Heart right ventricle (tissue), 16 donors: Measurements from ENCODE around the gene ATXN2. TPM values are rescaled to one million over a fixed set of nuclear protein-coding genes. Genes with fewer than 3 reads are reported as not detected.
A peak's percentile ranks its signal among the peaks of the same experiment; 100 is the strongest.
"Not testable (repeated sequence)": the region's sequence is repeated elsewhere in the genome, so short reads cannot be mapped to it uniquely, and the experiment has no call there.

Source experiments
- ATAC-seq, 8 donors: fragments of 200-7000 bp; cut with Tn5 transposase; one replicate each; pipeline ENCODE4 v1.9.1; 2020; ENCODE audit warnings: mild to moderate bottlenecking in 8 of 8, moderate library complexity in 8 of 8, moderate number of reproducible peaks in 1 of 8
- DNase-seq, 2 donors: peaks; one replicate each; pipeline ENCODE4 v3.0.0-alpha.2; 2020
- H3K27ac ChIP-seq, 10 donors: fragments of 200-600 bp; sonication (generic) in 2 of 10; one replicate each; pipeline versions ENCODE4 v1.5.0 to v1.8.0; 2020 to 2022; ENCODE audit warnings: mild to moderate bottlenecking in 3 of 10
- H3K27me3 ChIP-seq, 7 donors: fragments of 200-600 bp; one replicate each; pipeline ENCODE4 v1.8.0; 2021 to 2022; ENCODE audit warnings: mild to moderate bottlenecking in 2 of 7
- H3K36me3 ChIP-seq, 9 donors: fragments of 200-600 bp; sonication (generic) in 1 of 9; one replicate each; pipeline versions ENCODE4 v1.5.0 to v1.8.0; 2020 to 2022; ENCODE audit warnings: mild to moderate bottlenecking in 2 of 9
- H3K4me1 ChIP-seq, 9 donors: fragments of 200-600 bp; sonication (generic) in 1 of 9; one replicate each; pipeline versions ENCODE4 v1.5.0 to v1.8.0; 2020 to 2022; ENCODE audit warnings: mild to moderate bottlenecking in 4 of 9
- H3K4me3 ChIP-seq, 10 donors: fragments of 200-600 bp; sonication (generic) in 2 of 10; one replicate each; pipeline versions ENCODE4 v1.5.0 to v1.8.0; 2020 to 2022; ENCODE audit warnings: mild to moderate bottlenecking in 7 of 10, moderate library complexity in 2 of 10
- H3K9me3 ChIP-seq, 11 donors: fragments of 200-600 bp in 10 of 11; sonication (generic) in 2 of 11; one replicate each; pipeline versions ENCODE4 v1.5.0 to v1.8.0; 2013 to 2022; ENCODE audit warnings: mild to moderate bottlenecking in 2 of 11, control low read depth in 1 of 11, moderate library complexity in 1 of 11
- CTCF ChIP-seq, 9 donors: fragments of 200-600 bp; sonication (generic) in 2 of 9; IDR thresholded peaks; one replicate each; pipeline versions ENCODE4 v1.5.0 to v1.8.0; 2021 to 2022; ENCODE audit warnings: antibody characterized with exemption in 9 of 9, mild to moderate bottlenecking in 5 of 9, moderate library complexity in 1 of 9
- WGBS, 2 donors: extraction: QIAGEN DNeasy Blood & Tissue Kit; methylation state at CpG; one replicate each; pipeline ENCODE4 v1.1.7; 2013; ENCODE audit warnings: inconsistent platforms in 1 of 2; 5-methylcytosine and 5-hydroxymethylcytosine counted together
- intact Hi-C, 10 donors: fragments of 100-400 bp; cut with DNase I; formaldehyde crosslinking; loops; one replicate each; pipeline versions ENCODE4 v1.11.1 to v1.14.2; 2022
- polyA plus RNA-seq, 2 donors: library from polyadenylated mRNA; stranded (reverse); fragments of 200-250 nt; gene quantifications; one replicate each; pipeline ENCODE4 v1.2.3, GENCODE V29; 2013
- total RNA-seq, 10 donors: library from RNA; stranded (reverse); fragmentation: NEBNext Ultra II Directional in 3 of 10; extraction: Animal tissue kit (Norgen Biotek cat#: 25700) in 3 of 10; gene quantifications; one replicate each; pipeline versions ENCODE4 v1.2.1 to v1.2.4, GENCODE V29; 2021 to 2023
- donor health status: Arrhythmogenic right ventricular cardiomyopathy.
- donor health status: ischemic (EF 13 %, LVEDD 7.1; RV severe dilation, severe dysfunction).
- donor health status: healthy with polysubstance abuse.
- donor health status: DM: no; HTN: yes; CAD: no.
- donor health status: DM: no; HTN: no; CAD: no.
- donor health status: ischemic (EF 25% LVEDD 6.9; RV normal size, moderate dysfunction).
- donor health status: ischemic (EF 25% LVEDD 5.7; RV mildly dilated, moderate dysfunction).
- donor health status: healthy.
- donor health status: DM: yes; HTN: yes; CAD: no.
- donor health status: Ischemic cardiomyopathy.
- donor health status: ischemic (EF 35%, LVEDD 5.7; RV mildly dilated, moderate dysfunction).
- donor health status: nonischemic (EF 11% LVEDD 7.7; RV severe dilation, severe dysfunction).
- donor health status: DM: yes; HTN: yes; CAD: no.
- donor health status: PGD.
- donor health status: ischemic (EF 29% LVEDD 5.4; RV normal size, mild dysfunction).
- donor health status: nonischemic (EF 23%, LVEDD 6.1; RV moderate dilation, normal function).

Gene ATXN2
- total and polyA plus RNA-seq, 12 donors, result 18.8 to 69.9 (median 55.0) TPM

- DNase-seq, result peak; percentile 50 to 53
- peak; percentile 30 to 77 (median 63) for ATAC-seq
- peak overlapping the region; percentile 93 to 100 (median 99) for H3K27ac ChIP-seq
- no peaks in the 10 kb centered on the region for H3K36me3 ChIP-seq
- H3K4me1 ChIP-seq, result peaks cover 4 to 52% (median 45%) of the 10 kb centered on the region in 9 donors
- 1% methylated on average over 62 to 65 of the region's 67 CpGs for WGBS, 2 donors
- H3K9me3 ChIP-seq, result no peaks in the 10 kb centered on the region
- peak overlapping the region; percentile 78 to 97 (median 92) for H3K4me3 ChIP-seq
- intact Hi-C loops, result loop anchor here in 2 of 10 donors (5.0 kb wide), 2 partner anchors 36 to 39 kb away; no protein-coding TSS in a partner anchor
- TF ChIP-seq CTCF (IDR thresholded peaks at IDR 0.05), result no peak
- no peaks in the 10 kb centered on the region for H3K27me3 ChIP-seq
These were observed 1.1 kb downstream of the ATXN2 start for GRCh38 chr12:111597831-111598636.

GRCh38 chr12:111596985-111597830, 1.9 kb downstream of the ATXN2 start:
- TF ChIP-seq CTCF (IDR thresholded peaks at IDR 0.05), result no peak
- intact Hi-C loops, result loop anchor here in 2 of 10 donors (5.0 kb wide), 2 partner anchors 35 to 40 kb away; no protein-coding TSS in a partner anchor
- peak; percentile 15 to 71 (median 60) for ATAC-seq
- peaks cover 4 to 57% (median 45%) of the 10 kb centered on the region in 9 donors for H3K4me1 ChIP-seq
- peak; percentile 33 to 48 for DNase-seq
- H3K27ac ChIP-seq, result peak overlapping the region; percentile 93 to 100 (median 99)
- H3K4me3 ChIP-seq, result peak overlapping the region; percentile 78 to 97 (median 92)
- no peaks in the 10 kb centered on the region for H3K9me3 ChIP-seq
- H3K36me3 ChIP-seq, result no peaks in the 10 kb centered on the region
- WGBS, 2 donors, result 2 to 3% methylated on average over 33 of the region's 33 CpGs
- no peaks in the 10 kb centered on the region for H3K27me3 ChIP-seq

GRCh38 chr12:111595341-111595835, 3.7 kb downstream of the ATXN2 start:
- H3K4me3 ChIP-seq, H3K36me3 ChIP-seq, H3K9me3 ChIP-seq, H3K27me3 ChIP-seq, DNase-seq, ATAC-seq: not testable (repeated sequence)
- Histone ChIP-seq H3K4me1 (peaks cover 4 to 65% (median 47%) of the 10 kb centered on the region in 9 donors), H3K27ac (peak overlapping the region in 1 of 10 donors; percentile 9)
- intact Hi-C loops, result loop anchor here in 2 of 10 donors (5.0 kb wide), 2 partner anchors 33 to 42 kb away; no protein-coding TSS in a partner anchor
- WGBS, 2 donors, result 79 to 81% methylated on average over 15 of the region's 15 CpGs

GRCh38 chr12:111591399-111592010, 7.6 kb downstream of the ATXN2 start:
- intact Hi-C loops, H3K27me3 ChIP-seq, H3K4me3 ChIP-seq: not testable (repeated sequence)

More at GRCh38 chr12:111591399-111592010, 7.6 kb downstream of the ATXN2 start:
- 91 to 92% methylated on average over 6 of the region's 6 CpGs for WGBS, 2 donors
- not testable (repeated sequence) for H3K36me3 ChIP-seq, H3K9me3 ChIP-seq, DNase-seq, H3K27ac ChIP-seq, ATAC-seq
- H3K4me1 ChIP-seq, result peaks cover 3 to 63% (median 33%) of the 10 kb centered on the region in 9 donors
